Stomach (tissue), 9 donors: ENCODE measurements around the gene CIROP. TPM values are rescaled to one million over a fixed set of nuclear protein-coding genes. Genes with fewer than 3 reads are reported as not detected.

Experiments
- DNase-seq, 2 donors: peaks; one replicate each; pipeline versions ENCODE4 v3.0.0 to v3.0.0-alpha.2; 2013 to 2019
- H3K27ac ChIP-seq, 5 donors: fragments of 200-600 bp in 4 of 5; sonication (generic) in 4 of 5; one replicate each; pipeline ENCODE4 v1.5.1; 2013 to 2019; ENCODE audit warnings: mild to moderate bottlenecking in 1 of 5, moderate library complexity in 1 of 5
- H3K27me3 ChIP-seq, 3 donors: fragments of 200-600 bp; sonication (generic); one replicate each; pipeline ENCODE4 v1.5.1; 2017 to 2019; ENCODE audit warnings: mixed run types in 1 of 3
- H3K36me3 ChIP-seq, 4 donors: fragments of 200-600 bp; sonication (generic); 1 replicate in 3 of 4; 2 replicates in 1 of 4; pipeline ENCODE4 v1.5.1; 2016 to 2019
- H3K4me1 ChIP-seq, 4 donors: fragments of 200-600 bp; sonication (generic); one replicate each; pipeline ENCODE4 v1.5.1; 2016 to 2019
- H3K4me3 ChIP-seq, 4 donors: fragments of 200-600 bp; sonication (generic) in 3 of 4; one replicate each; pipeline ENCODE4 v1.5.1; 2016 to 2019; ENCODE audit warnings: mild to moderate bottlenecking in 1 of 4
- H3K9me3 ChIP-seq, 4 donors: fragments of 200-600 bp; sonication (generic); one replicate each; pipeline ENCODE4 v1.5.1; 2016 to 2019
- CTCF ChIP-seq, 7 experiments: fragments of 450-650 bp in 4 of 7; fragments of 200-600 bp in 3 of 7; sonication (generic) in 3 of 7; IDR thresholded peaks; one replicate each; pipeline ENCODE4 v1.5.1; 2016 to 2019; ENCODE audit warnings: antibody characterized with exemption in 7 of 7, control low read depth in 2 of 7, mild to moderate bottlenecking in 1 of 7
- EP300 ChIP-seq: sonication (generic); formaldehyde crosslinking; IDR thresholded peaks from one replicate; pipeline ENCODE4 v1.6.1; 2017; ENCODE audit warnings: antibody characterized with exemption
- POLR2A ChIP-seq, 4 donors: fragments of 450-650 bp; IDR thresholded peaks; one replicate each; pipeline ENCODE4 v1.6.1; 2016; ENCODE audit warnings: antibody characterized with exemption in 4 of 4, control low read depth in 2 of 4, mild to moderate bottlenecking in 1 of 4, moderate library complexity in 1 of 4
- POLR2AphosphoS5 ChIP-seq, 3 donors: sonication (generic); formaldehyde crosslinking; IDR thresholded peaks; one replicate each; pipeline ENCODE4 v1.6.1; 2016; ENCODE audit warnings: antibody characterized with exemption in 3 of 3
- WGBS, 5 donors: extraction: QIAGEN DNeasy Blood & Tissue Kit in 3 of 5; methylation state at CpG; one replicate each; pipeline versions ENCODE4 v1.1.5 to v1.1.7; 2013 to 2018; 5-methylcytosine and 5-hydroxymethylcytosine counted together
- intact Hi-C: fragments of 100-400 bp; cut with DNase I; formaldehyde crosslinking; loops from one replicate; pipeline ENCODE4 v1.15.1; 2023; ENCODE audit warnings: low total_unique reads
- polyA plus RNA-seq, 3 donors: library from polyadenylated mRNA; stranded (reverse); fragments of 200-250 nt; gene quantifications; one replicate each; pipeline ENCODE4 v1.2.3, GENCODE V29; 2013
- total RNA-seq, 5 donors: library from RNA; depleted of rRNA; stranded (reverse); fragments of >200 nt; gene quantifications; one replicate each; pipeline versions ENCODE4 v1.1.0 to v1.2.3, GENCODE V29; 2014 to 2016
- donor health status: healthy with polysubstance abuse.
- donor health status: Bipolar disorder and iron deficiency.
- donor health status: healthy.

Gene CIROP
- total and polyA plus RNA-seq, 8 donors: not detected

DNA sequence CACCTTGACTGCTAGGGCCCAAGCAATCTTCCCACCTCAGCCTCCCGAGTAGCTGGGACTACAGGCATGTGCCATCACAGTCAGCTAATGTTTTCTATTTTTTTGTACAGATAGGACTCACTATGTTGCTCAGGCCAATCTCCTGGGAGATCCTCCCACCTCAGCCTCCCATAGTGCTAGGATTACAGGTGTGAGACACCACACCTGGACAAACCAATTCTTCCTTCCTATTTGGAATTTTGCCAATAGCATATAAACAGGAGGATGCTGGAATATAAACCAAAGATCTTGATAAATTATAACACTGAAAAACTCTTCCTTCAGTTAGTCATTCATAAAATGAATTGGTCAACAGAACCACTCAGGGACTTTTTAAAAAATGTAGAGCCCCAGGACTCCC lies 18.2 kb downstream of the CIROP start:
- 71 to 89% (median 79%) methylated on average over 1 of the region's 1 CpG for WGBS, 5 donors
- H3K36me3 ChIP-seq: peaks cover 77 to 100% (median 100%) of the 10 kb centered on the region in 4 donors
- peak overlapping the region in 3 of 5 donors; percentile 13 to 46 (median 23) for H3K27ac ChIP-seq

DNA sequence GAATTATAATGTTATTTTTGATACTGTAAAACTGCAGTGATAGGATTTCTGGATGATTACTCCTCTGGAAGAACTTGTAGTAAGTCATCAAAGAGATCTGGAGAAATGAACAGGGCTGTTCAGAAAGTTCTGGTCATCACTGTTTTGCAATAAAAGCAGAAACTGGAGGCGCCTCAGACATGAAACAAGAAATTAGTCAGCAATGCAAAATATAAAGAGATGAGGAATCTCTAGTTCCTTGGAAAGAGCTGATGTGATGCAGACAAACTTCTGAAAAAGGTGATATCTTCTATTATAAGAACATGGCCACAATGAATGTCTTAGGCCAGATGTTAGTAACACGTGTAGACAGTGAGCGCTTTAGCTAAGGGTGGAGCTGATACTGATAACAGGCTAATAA lies 19.3 kb downstream of the CIROP start:
- peaks cover 79 to 100% (median 100%) of the 10 kb centered on the region in 4 donors for H3K36me3 ChIP-seq
- H3K27me3 ChIP-seq: no peaks in the 10 kb centered on the region
- no peaks in the 10 kb centered on the region for H3K9me3 ChIP-seq
- no peak for TF ChIP-seq POLR2A (IDR thresholded peaks at IDR 0.05)
- TF ChIP-seq POLR2AphosphoS5 (IDR thresholded peaks at IDR 0.05): no peak
- TF ChIP-seq CTCF (IDR thresholded peaks at IDR 0.05): no peak
- TF ChIP-seq EP300: no peak
- intact Hi-C loops: no loop called here
- peaks cover 12 to 31% (median 23%) of the 10 kb centered on the region in 4 donors for H3K4me1 ChIP-seq
- WGBS, 5 donors: 44 to 61% (median 51%) methylated on average over 3 of the region's 3 CpGs
- no peak overlapping the region for H3K4me3 ChIP-seq
- peak overlapping the region in 2 of 5 donors; percentile 4 to 13 for H3K27ac ChIP-seq
- no peak for DNase-seq

More for the DNA sequence above, 18.2 kb downstream of the CIROP start:
- H3K4me3 ChIP-seq: no peak overlapping the region
- intact Hi-C loops: no loop called here
- DNase-seq: no peak
- no peak for TF ChIP-seq POLR2AphosphoS5 (IDR thresholded peaks at IDR 0.05)
- TF ChIP-seq EP300: no peak
- H3K9me3 ChIP-seq: no peaks in the 10 kb centered on the region
- H3K4me1 ChIP-seq: peaks cover 12 to 39% (median 24%) of the 10 kb centered on the region in 4 donors
- no peaks in the 10 kb centered on the region for H3K27me3 ChIP-seq

GRCh38 chr14:23080474-23080873 lies 24.3 kb downstream of the CIROP start:
- intact Hi-C loops: no loop called here
- H3K9me3 ChIP-seq: no peaks in the 10 kb centered on the region
- H3K4me1 ChIP-seq: peaks cover 1 to 55% (median 21%) of the 10 kb centered on the region in 4 donors
- DNase-seq: no peak
- peak overlapping the region in 2 of 5 donors; percentile 16 to 74 for H3K27ac ChIP-seq
- 68 to 86% (median 73%) methylated on average over 1 of the region's 1 CpG for WGBS, 5 donors
- TF ChIP-seq POLR2AphosphoS5 (IDR thresholded peaks at IDR 0.05) (no peak), EP300 (no peak), CTCF (IDR thresholded peaks at IDR 0.05) (no peak), POLR2A (IDR thresholded peaks at IDR 0.05) (no peak)
- no peaks in the 10 kb centered on the region for H3K27me3 ChIP-seq
- no peak overlapping the region for H3K4me3 ChIP-seq
- H3K36me3 ChIP-seq: peaks cover 87 to 100% (median 100%) of the 10 kb centered on the region in 4 donors

GRCh38 chr14:23079716-23080115 lies 25.1 kb downstream of the CIROP start:
- Histone ChIP-seq H3K4me1 (peaks cover 0 to 47% (median 16%) of the 10 kb centered on the region in 4 donors), H3K36me3 (peaks cover 81 to 100% (median 100%) of the 10 kb centered on the region in 4 donors), H3K9me3 (no peaks in the 10 kb centered on the region), H3K4me3 (no peak overlapping the region), H3K27me3 (no peaks in the 10 kb centered on the region), H3K27ac (peak overlapping the region in 4 of 5 donors; percentile 16 to 74 (median 56))
- 72 to 92% (median 87%) methylated on average over 2 of the region's 2 CpGs for WGBS, 5 donors
- TF ChIP-seq EP300 (no peak), POLR2AphosphoS5 (IDR thresholded peaks at IDR 0.05) (no peak), CTCF (IDR thresholded peaks at IDR 0.05) (no peak), POLR2A (IDR thresholded peaks at IDR 0.05) (no peak)
- no peak for DNase-seq
- intact Hi-C loops: no loop called here

GRCh38 chr14:23078692-23079116 lies 26.1 kb downstream of the CIROP start:
- H3K36me3 ChIP-seq: peaks cover 74 to 100% (median 100%) of the 10 kb centered on the region in 4 donors
- intact Hi-C loops: no loop called here
- peak in 1 of 2 donors; percentile 55 for DNase-seq
- 10 to 30% (median 24%) methylated on average over 2 of the region's 2 CpGs for WGBS, 5 donors
- H3K4me3 ChIP-seq: no peak overlapping the region
- no peak for TF ChIP-seq EP300
- peak in 2 of 3 donors; percentile 27 to 77 for TF ChIP-seq POLR2AphosphoS5 (IDR thresholded peaks at IDR 0.05)
- TF ChIP-seq CTCF (IDR thresholded peaks at IDR 0.05): no peak
- no peaks in the 10 kb centered on the region for H3K27me3 ChIP-seq
- H3K4me1 ChIP-seq: peaks cover 0 to 46% (median 16%) of the 10 kb centered on the region in 4 donors
- H3K9me3 ChIP-seq: no peaks in the 10 kb centered on the region
- H3K27ac ChIP-seq: peak overlapping the region in 4 of 5 donors; percentile 54 to 74 (median 64)
